SKM-1 (cell line): Measurements from ENCODE around the gene GADD45B.
"Not testable (repeated sequence)": the region's sequence is repeated elsewhere in the genome, so short reads cannot be mapped to it uniquely, and the experiment has no call there.

ENCODE experiments used
- DNase-seq: peaks from one replicate; lab custom pipeline; 2025; ENCODE audit not compliant: unreplicated experiment; lab: John Stamatoyannopoulos, UW

Gene GADD45B

DNA sequence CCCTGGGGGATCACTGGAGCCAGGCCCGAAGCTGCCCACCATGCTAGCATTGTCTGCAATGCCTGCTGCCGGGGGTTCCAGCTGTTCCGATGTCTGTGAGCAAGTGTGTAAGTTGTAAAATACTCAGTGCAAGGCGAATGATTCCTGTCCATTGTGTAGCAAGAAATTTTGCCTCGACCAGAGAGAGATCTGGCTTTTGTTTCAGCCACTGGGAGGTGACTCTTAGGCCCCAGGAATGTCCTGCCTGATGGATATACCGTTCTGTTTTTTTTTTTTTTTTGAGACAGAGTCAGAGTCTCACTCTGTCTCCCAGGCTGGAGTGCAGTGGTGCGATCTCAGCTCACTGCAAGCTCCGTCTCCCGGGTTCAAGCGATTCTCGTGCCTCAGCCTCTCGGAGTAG is 7.3 kb upstream of the GADD45B start:
- no peak for DNase-seq

GRCh38 chr19:2469102-2469914 is 6.6 kb upstream of the GADD45B start:
- no peak for DNase-seq

DNA sequence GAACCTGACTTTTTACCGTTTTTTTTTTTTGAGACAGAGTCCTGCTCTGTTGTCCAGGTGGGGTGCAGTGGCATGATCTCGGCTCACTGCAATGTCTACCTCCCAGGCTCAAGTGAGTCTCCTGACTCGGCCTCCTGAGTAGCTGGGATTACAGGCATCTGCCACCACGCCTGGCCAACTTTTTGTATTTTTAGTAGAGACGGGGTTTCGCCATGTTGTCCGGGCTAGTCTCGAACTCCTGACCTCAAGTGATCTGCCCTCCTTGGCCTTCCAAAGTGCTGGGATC is 6.1 kb upstream of the GADD45B start:
- DNase-seq: not testable (repeated sequence)

DNA sequence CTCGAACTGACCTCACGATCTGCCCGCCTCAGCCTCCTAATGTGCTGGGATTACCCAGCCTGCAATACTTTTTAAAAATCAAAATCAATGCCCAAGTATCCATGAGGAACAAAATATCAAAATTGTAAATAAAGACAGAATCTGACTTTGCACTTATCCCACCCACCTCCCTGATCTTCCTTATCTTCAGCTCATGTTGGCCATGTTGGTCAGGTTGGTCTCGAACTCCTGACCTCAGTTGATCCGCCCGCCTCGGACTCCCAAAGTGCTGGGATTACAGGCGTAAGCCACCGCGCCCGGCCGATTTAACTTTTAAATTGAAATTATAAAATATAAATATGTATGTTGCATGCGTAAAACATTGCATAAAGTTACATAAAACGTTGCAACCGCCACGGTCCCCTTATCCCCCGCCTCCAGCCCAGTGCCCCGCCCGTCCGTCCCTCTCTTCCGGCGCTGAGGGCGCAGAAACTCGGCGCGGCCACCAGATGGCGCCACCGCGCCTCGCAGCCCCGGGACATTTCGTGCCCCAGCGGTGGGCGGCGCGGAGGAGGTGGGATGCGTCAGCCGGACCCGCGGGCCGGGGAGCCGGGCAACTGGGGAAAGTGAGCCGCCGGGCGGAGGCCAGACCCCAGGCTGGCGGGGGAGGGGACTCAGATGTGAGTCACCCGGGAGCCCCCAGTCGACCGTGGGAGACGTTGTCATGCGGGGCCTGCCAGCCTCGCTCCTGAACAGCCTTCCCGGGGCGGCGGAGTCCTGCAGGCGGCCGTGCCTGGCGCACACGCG is 1.5 kb upstream of the GADD45B start:
- DNase-seq: peak; percentile 62

GRCh38 chr19:2475018-2475701 is 767 bp upstream of the GADD45B start:
- no peak for DNase-seq

DNA sequence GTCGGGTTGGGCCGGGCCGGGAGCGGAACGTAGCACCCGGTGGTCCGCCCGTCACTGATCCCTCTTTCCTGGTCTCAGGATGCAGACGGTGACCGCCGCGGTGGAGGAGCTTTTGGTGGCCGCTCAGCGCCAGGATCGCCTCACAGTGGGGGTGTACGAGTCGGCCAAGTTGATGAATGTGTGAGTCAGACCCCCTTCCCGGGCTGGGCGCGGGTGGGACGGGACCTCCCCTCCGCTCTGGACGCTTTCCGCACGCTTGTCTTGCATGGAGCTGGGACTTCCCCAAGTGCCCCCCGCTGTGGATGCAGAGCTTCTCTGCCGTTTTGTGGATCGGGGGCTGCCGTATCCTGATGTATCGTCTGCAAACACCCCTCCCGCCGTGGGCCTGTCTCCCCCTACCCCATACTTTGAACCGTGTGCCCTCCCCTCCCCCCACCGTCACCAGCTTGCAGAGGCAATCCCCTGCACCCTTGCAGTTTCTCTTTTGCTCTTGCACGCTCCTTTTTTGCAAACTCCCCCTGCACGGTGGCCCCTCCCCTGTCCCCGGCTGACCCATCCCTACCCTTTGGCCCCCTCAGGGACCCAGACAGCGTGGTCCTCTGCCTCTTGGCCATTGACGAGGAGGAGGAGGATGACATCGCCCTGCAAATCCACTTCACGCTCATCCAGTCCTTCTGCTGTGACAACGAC is 669 bp downstream of the GADD45B start:
- no peak for DNase-seq

- no peak for DNase-seq
Observed at GRCh38 chr19:2477141-2477710, 1.3 kb downstream of the GADD45B start.

DNA sequence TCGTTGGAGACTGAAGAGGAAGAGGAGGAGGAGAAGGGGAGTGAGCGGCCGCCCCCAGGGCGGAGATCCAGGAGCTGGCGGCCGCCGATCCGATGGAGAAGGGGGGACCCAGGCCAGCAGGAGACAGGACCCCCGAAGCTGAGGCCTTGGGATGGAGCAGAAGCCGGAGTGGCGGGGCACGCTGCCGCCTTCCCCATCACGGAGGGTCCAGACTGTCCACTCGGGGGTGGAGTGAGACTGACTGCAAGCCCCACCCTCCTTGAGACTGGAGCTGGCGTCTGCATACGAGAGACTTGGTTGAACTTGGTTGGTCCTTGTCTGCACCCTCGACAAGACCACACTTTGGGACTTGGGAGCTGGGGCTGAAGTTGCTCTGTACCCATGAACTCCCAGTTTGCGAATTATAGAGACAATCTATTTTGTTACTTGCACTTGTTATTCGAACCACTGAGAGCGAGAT is 1.8 kb downstream of the GADD45B start:
- DNase-seq: no peak

- DNase-seq: peak; percentile 97
Observed at GRCh38 chr19:2478278-2478755, 2.4 kb downstream of the GADD45B start.

- no peak for DNase-seq
Observed at GRCh38 chr19:2478756-2479555, 3.0 kb downstream of the GADD45B start.

- no peak for DNase-seq
Observed at GRCh38 chr19:2479556-2480194, 3.7 kb downstream of the GADD45B start.

DNA sequence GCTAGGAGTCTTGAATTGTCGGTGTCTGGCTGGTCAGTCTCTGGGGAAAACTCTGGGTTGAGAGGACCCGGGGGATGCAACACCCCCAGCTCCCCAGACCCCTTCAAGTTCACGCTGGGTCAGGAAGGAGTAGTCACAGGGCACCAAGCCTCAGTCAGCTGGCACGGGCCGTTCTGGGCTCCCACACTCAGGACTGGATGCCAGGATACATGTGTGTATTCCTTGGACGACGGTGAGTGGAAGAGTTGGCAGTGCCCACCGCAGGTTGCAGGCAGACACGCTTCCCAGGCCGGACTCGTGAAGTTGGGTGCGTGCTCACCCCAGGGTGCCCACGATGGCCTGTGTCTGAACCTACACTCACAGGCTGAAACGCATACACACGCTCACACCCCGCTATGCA is 5.5 kb downstream of the GADD45B start:
- DNase-seq: no peak

GRCh38 chr19:2482354-2483038 is 6.6 kb downstream of the GADD45B start:
- DNase-seq: no peak

DNA sequence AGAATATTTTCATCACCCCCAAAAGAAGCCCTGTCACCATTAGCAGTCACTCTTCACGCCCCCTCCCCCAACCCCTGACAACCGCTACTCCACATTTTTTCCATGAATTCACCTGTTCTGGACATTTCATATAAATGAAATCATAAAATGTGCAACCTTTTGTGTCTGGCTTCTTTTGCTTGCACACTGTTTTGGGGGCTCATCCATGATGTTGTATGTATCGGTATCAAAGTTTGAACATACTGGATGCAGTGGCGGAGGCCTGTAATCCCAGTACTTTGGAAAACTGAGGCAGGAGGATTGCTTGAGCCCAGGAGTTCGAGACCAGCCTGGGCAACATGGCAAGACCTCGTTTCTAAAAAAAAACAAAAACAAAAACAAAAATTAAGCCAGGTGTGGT is 7.2 kb downstream of the GADD45B start:
- no peak for DNase-seq

- DNase-seq: no peak
Observed at GRCh38 chr19:2483484-2484151, 7.7 kb downstream of the GADD45B start.

DNA sequence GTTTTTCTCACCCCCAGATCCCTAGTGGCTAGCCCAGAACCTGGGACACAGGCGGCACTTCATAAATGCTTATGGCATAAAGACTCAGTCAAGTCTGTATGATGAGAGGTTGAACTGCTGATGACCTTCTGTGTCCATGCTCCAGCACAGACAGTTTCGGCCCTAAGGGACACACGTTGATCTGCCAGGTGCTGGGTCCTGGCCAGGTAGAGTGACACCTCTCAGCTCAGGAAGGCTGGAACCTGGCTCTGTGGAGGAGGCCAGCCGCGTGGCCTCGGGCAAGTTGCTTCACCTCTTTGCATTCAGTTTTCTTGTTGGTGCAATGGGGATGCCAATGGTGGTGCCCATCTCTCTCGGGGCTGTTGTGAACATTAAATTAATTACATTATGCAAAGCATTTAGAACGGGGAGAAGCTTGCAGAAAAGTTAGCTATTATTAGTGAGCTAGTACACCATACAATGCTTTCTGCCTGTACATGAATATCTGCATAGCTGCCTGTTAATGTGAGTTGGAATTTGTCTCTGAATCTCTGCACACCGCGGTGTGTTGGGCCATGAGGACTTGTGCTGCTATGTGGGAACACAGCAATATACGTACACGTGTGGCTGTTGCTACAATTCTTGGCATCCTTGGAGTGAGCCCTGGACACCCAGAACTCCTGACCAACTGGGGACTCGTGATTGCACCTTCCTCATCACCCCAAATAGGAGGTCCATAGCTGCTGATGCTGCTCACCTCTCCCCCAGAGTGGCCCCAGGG is 8.4 kb downstream of the GADD45B start:
- DNase-seq: no peak

GRCh38 chr19:2485428-2485827 is 9.5 kb downstream of the GADD45B start:
- no peak for DNase-seq

- no peak for DNase-seq
Observed at GRCh38 chr19:2487090-2487489, 11.2 kb downstream of the GADD45B start.
